GM12801 (cell line): Measurements from ENCODE around the gene CNOT6.

ENCODE experiments used
- CTCF ChIP-seq: IDR thresholded peaks from one replicate; pipeline ENCODE4 v1.5.1; 2011; ENCODE audit warnings: control low read depth; ENCODE audit not compliant: insufficient read length; ENCODE audit errors: extremely low read depth

Gene CNOT6

GRCh38 chr5:180486636-180487149, 7.5 kb upstream of the CNOT6 start:
- TF ChIP-seq CTCF = no peak

- no peak for TF ChIP-seq CTCF
These were observed 6.6 kb upstream of the CNOT6 start for GRCh38 chr5:180487556-180487955.

GRCh38 chr5:180491496-180491895, 2.7 kb upstream of the CNOT6 start:
- TF ChIP-seq CTCF = no peak

GRCh38 chr5:180492226-180492903, 1.8 kb upstream of the CNOT6 start:
- no peak for TF ChIP-seq CTCF

- TF ChIP-seq CTCF = no peak
These were observed 467 bp downstream of the CNOT6 start for GRCh38 chr5:180494510-180495181.

GRCh38 chr5:180495292-180495691, 1.1 kb downstream of the CNOT6 start:
- TF ChIP-seq CTCF = no peak

- TF ChIP-seq CTCF = no peak
These were observed 2.0 kb downstream of the CNOT6 start for GRCh38 chr5:180495991-180496741.
